GM21360 (cell line): ENCODE results near the gene CRLF1.
A peak's percentile ranks its signal among the peaks of the same experiment; 100 is the strongest.

ENCODE experiments used
- ATAC-seq: cut with Tn5 transposase; IDR thresholded peaks from one replicate; pipeline ENCODE4 v1.9.1; 2021; ENCODE audit warnings: mild to moderate bottlenecking, moderate library complexity; ENCODE audit not compliant: unreplicated experiment

The CRLF1 gene

GRCh38 chr19:18636969-18637629 is 30.5 kb upstream of the CRLF1 start, which contains the start of gene KLHL26:
Gene KLHL26, plus strand, starts transcription at chr19:18637028. Its CDS starts 27 bp downstream, at chr19:18637055.
- no peak for ATAC-seq

- ATAC-seq: peak; percentile 80
These were observed 29.8 kb upstream of the CRLF1 start for GRCh38 chr19:18636183-18636968.

- no peak for ATAC-seq
These were observed 29.2 kb upstream of the CRLF1 start for GRCh38 chr19:18635831-18636182.

GRCh38 chr19:18634612-18635297 is 28.2 kb upstream of the CRLF1 start:
- no peak for ATAC-seq

- ATAC-seq: no peak
These were observed 26.7 kb upstream of the CRLF1 start for GRCh38 chr19:18633321-18633720.

GRCh38 chr19:18629166-18630088 is 22.8 kb upstream of the CRLF1 start:
- no peak for ATAC-seq

- no peak for ATAC-seq
These were observed 20.3 kb upstream of the CRLF1 start for GRCh38 chr19:18626906-18627305.

- ATAC-seq: no peak
These were observed 14.3 kb upstream of the CRLF1 start for GRCh38 chr19:18620902-18621301.

GRCh38 chr19:18620311-18620710 is 13.7 kb upstream of the CRLF1 start:
- ATAC-seq: no peak

- ATAC-seq: no peak
These were observed 11.6 kb upstream of the CRLF1 start for GRCh38 chr19:18618236-18618635.

GRCh38 chr19:18617562-18617961 is 11.0 kb upstream of the CRLF1 start:
- ATAC-seq: no peak

GRCh38 chr19:18616023-18616422 is 9.4 kb upstream of the CRLF1 start:
- no peak for ATAC-seq

- no peak for ATAC-seq
These were observed 7.1 kb upstream of the CRLF1 start for GRCh38 chr19:18613589-18614234.

- no peak for ATAC-seq
These were observed 6.4 kb upstream of the CRLF1 start, which contains the start of gene TMEM59L for GRCh38 chr19:18612772-18613588. Gene TMEM59L, plus strand, starts transcription at chr19:18612870. Its CDS starts 89 bp downstream, at chr19:18612959.

- ATAC-seq: no peak
These were observed 5.6 kb upstream of the CRLF1 start for GRCh38 chr19:18612051-18612771.

- ATAC-seq: no peak
These were observed 4.9 kb upstream of the CRLF1 start for GRCh38 chr19:18611327-18612050.

GRCh38 chr19:18610556-18611326 is 4.1 kb upstream of the CRLF1 start:
- ATAC-seq: no peak
